GM23338 (cell line): Measurements from ENCODE around the gene COL2A1. TPM values are rescaled to one million over a fixed set of nuclear protein-coding genes. Genes with fewer than 3 reads are reported as not detected.

ENCODE experiments used
- ATAC-seq: fragments of 200-7000 bp; cut with Tn5 transposase; 3 replicates; pipeline ENCODE4 v1.9.1; 2020
- DNase-seq: peaks from one replicate; pipeline ENCODE4 v3.0.0-alpha.2; 2015; ENCODE audit warnings: low spot score
- H2AFZ ChIP-seq: fragments of 200-600 bp; sonication (generic); 2 replicates; pipeline ENCODE4 v1.8.0; 2016; ENCODE audit warnings: antibody characterized with exemption, mild to moderate bottlenecking, moderate library complexity
- H3F3A ChIP-seq: fragments of 200-600 bp; sonication (generic); replicated peaks from 2 replicates; pipeline ENCODE4 v1.8.0; 2017; ENCODE audit warnings: antibody characterized with exemption, mixed run types, low read depth
- H3K27ac ChIP-seq: fragments of 200-600 bp; sonication (generic); 2 replicates; pipeline ENCODE4 v1.6.1; 2016; ENCODE audit warnings: low read depth
- H3K27me3 ChIP-seq: fragments of 200-600 bp; sonication (generic); 2 replicates; pipeline ENCODE4 v1.8.0; 2016; ENCODE audit warnings: mild to moderate bottlenecking, mixed run types, moderate library complexity; ENCODE audit not compliant: insufficient read depth
- H3K36me3 ChIP-seq: fragments of 200-600 bp; sonication (generic); 2 replicates; pipeline ENCODE4 v1.8.0; 2016; ENCODE audit warnings: mild to moderate bottlenecking; ENCODE audit not compliant: insufficient read depth
- H3K4me1 ChIP-seq: fragments of 200-600 bp; sonication (generic); 2 replicates; pipeline ENCODE4 v1.8.0; 2016; ENCODE audit warnings: mild to moderate bottlenecking, moderate library complexity; ENCODE audit not compliant: insufficient read depth
- H3K4me2 ChIP-seq: fragments of 200-600 bp; sonication (generic); 2 replicates; pipeline ENCODE4 v1.7.1; 2017; ENCODE audit warnings: mixed run types
- H3K4me3 ChIP-seq: fragments of 200-600 bp; sonication (generic); 2 replicates; pipeline ENCODE4 v1.6.1; 2016; ENCODE audit warnings: mixed run types
- H3K79me2 ChIP-seq: fragments of 200-600 bp; sonication (generic); replicated peaks from 2 replicates; pipeline ENCODE4 v1.8.0; 2017; ENCODE audit warnings: mild to moderate bottlenecking; ENCODE audit not compliant: insufficient read depth
- H3K9me2 ChIP-seq: fragments of 200-600 bp; sonication (generic); 2 replicates; pipeline ENCODE4 v1.8.0; 2017; ENCODE audit not compliant: insufficient read depth
- H4K20me1 ChIP-seq: fragments of 200-600 bp; sonication (generic); replicated peaks from 2 replicates; pipeline ENCODE4 v1.8.0; 2017; ENCODE audit warnings: mild to moderate bottlenecking; ENCODE audit not compliant: insufficient read depth
- H3K27ac Mint-ChIP-seq: 2 replicates; pipeline ENCODE4 v1.8.0; 2020; ENCODE audit warnings: inconsistent platforms, mild to moderate bottlenecking, moderate library complexity, mixed read lengths
- H3K27me3 Mint-ChIP-seq: 3 replicates; pipeline ENCODE4 v1.8.0; 2022; ENCODE audit warnings: low read depth, mild to moderate bottlenecking, moderate library complexity, mixed read lengths, inconsistent platforms; ENCODE audit not compliant: insufficient read depth, poor library complexity
- H3K36me3 Mint-ChIP-seq: 3 replicates; pipeline ENCODE4 v1.8.0; 2021; ENCODE audit warnings: low read depth, mild to moderate bottlenecking, inconsistent platforms, moderate library complexity, mixed read lengths
- H3K4me1 Mint-ChIP-seq: 3 replicates; pipeline ENCODE4 v1.8.0; 2020; ENCODE audit warnings: mild to moderate bottlenecking, inconsistent platforms, mixed read lengths
- H3K4me3 Mint-ChIP-seq: 3 replicates; pipeline ENCODE4 v1.8.0; 2021; ENCODE audit warnings: moderate library complexity, mild to moderate bottlenecking, inconsistent platforms, mixed read lengths
- H3K9me3 Mint-ChIP-seq: 3 replicates; pipeline ENCODE4 v1.8.0; 2020; ENCODE audit warnings: moderate library complexity, mild to moderate bottlenecking, inconsistent platforms, mixed read lengths
- CTCF ChIP-seq, 2 experiments: fragments of 200-600 bp in 1 of 2; sonication (generic) in 1 of 2; conservative IDR thresholded peaks; 2 replicates each; pipeline versions ENCODE4 v1.5.1 to v1.6.1; 2016 to 2017; ENCODE audit warnings: antibody characterized with exemption in 2 of 2, low read depth in 2 of 2, mild to moderate bottlenecking in 2 of 2, moderate library complexity in 1 of 2
- ETS1 ChIP-seq: IDR thresholded peaks from 2 replicates; pipeline ENCODE4 v1.6.1; 2016; ENCODE audit warnings: antibody characterized with exemption
- EZH2 ChIP-seq: fragments of 200-600 bp; sonication (generic); IDR thresholded peaks from one replicate; pipeline ENCODE4 v1.8.0; 2017; ENCODE audit warnings: antibody characterized with exemption, mild to moderate bottlenecking, low read depth; ENCODE audit not compliant: unreplicated experiment
- EZH2phosphoT487 ChIP-seq: fragments of 200-600 bp; sonication (generic); IDR thresholded peaks from one replicate; pipeline ENCODE4 v1.8.1; 2018; ENCODE audit warnings: antibody characterized with exemption; ENCODE audit not compliant: unreplicated experiment
- POLR2AphosphoS5 ChIP-seq: IDR thresholded peaks from 2 replicates; pipeline ENCODE4 v1.6.1; 2016; ENCODE audit warnings: antibody characterized with exemption, low read depth
- REST ChIP-seq: IDR thresholded peaks from one replicate; pipeline ENCODE4 v1.6.1; 2018; ENCODE audit warnings: antibody characterized with exemption; ENCODE audit not compliant: unreplicated experiment
- STAT1 ChIP-seq: IDR thresholded peaks from one replicate; pipeline ENCODE4 v1.6.1; 2016; ENCODE audit warnings: antibody characterized with exemption; ENCODE audit not compliant: unreplicated experiment
- polyA plus RNA-seq: library from polyadenylated mRNA; unstranded; fragments of >200 nt; fragmentation: Nextera tagmentation; extraction: Ambion mirVana; gene quantifications from 2 replicates; pipeline ENCODE4 v1.2.1, GENCODE V29; 2016
- total RNA-seq: library from RNA; depleted of rRNA; stranded (reverse); fragments of >200 nt; shearing (Covaris generic); gene quantifications from 2 replicates; pipeline ENCODE4 v1.2.3, GENCODE V29; 2014

The COL2A1 gene
- total and polyA plus RNA-seq, 2 experiments from 2014 or later = 7.0 to 24.6 TPM

GRCh38 chr12:47977772-47978597 is 26.3 kb downstream of the COL2A1 start:
- no peaks in the 10 kb centered on the region for H3F3A ChIP-seq
- Mint-ChIP-seq H3K9me3 (no peaks in the 10 kb centered on the region), H3K27ac (no peak overlapping the region), H3K27me3 (peaks cover 24% of the 10 kb centered on the region), H3K36me3 (no peaks in the 10 kb centered on the region), H3K4me1 (0 out of 3 replicates have a peak, but pooled peaks cover 6% of the 10 kb centered on the region), H3K4me3 (no peak overlapping the region)
- DNase-seq = no peak
- H2AFZ ChIP-seq = no peak overlapping the region
- H3K36me3 ChIP-seq = no peaks in the 10 kb centered on the region
- TF ChIP-seq CTCF (conservative IDR thresholded peaks at IDR 0.05; ENCODE audit: low read depth in 2 of 2) (no peak), ETS1 (no peak), STAT1 (no peak), EZH2 (no peak), REST (no peak)
- no peak overlapping the region for H3K4me3 ChIP-seq
- no peaks in the 10 kb centered on the region for H3K4me1 ChIP-seq
- no peaks in the 10 kb centered on the region for H3K27me3 ChIP-seq
- H4K20me1 ChIP-seq = no peaks in the 10 kb centered on the region
- H3K4me2 ChIP-seq = no peak overlapping the region
- no peak for ATAC-seq
- no peaks in the 10 kb centered on the region for H3K79me2 ChIP-seq
- no peak overlapping the region for H3K27ac ChIP-seq
- H3K9me2 ChIP-seq = no peaks in the 10 kb centered on the region

- Histone ChIP-seq H3K4me3 (no peak overlapping the region), H3K36me3 (no peaks in the 10 kb centered on the region), H2AFZ (no peak overlapping the region), H3F3A (no peaks in the 10 kb centered on the region), H3K79me2 (no peaks in the 10 kb centered on the region), H3K27me3 (no peaks in the 10 kb centered on the region), H3K27ac (no peak overlapping the region), H3K4me1 (no peaks in the 10 kb centered on the region), H3K9me2 (no peaks in the 10 kb centered on the region), H4K20me1 (no peaks in the 10 kb centered on the region), H3K4me2 (no peak overlapping the region)
- 0 out of 3 replicates have a peak, but pooled peaks cover 6% of the 10 kb centered on the region for H3K4me1 Mint-ChIP-seq
- TF ChIP-seq POLR2AphosphoS5 (no peak), EZH2phosphoT487 (no peak), REST (no peak)
- no peak overlapping the region for H3K27ac Mint-ChIP-seq
- no peak for ATAC-seq
- H3K9me3 Mint-ChIP-seq = no peaks in the 10 kb centered on the region
- no peaks in the 10 kb centered on the region for H3K36me3 Mint-ChIP-seq
- H3K4me3 Mint-ChIP-seq = no peak overlapping the region
- H3K27me3 Mint-ChIP-seq = peaks cover 22% of the 10 kb centered on the region
- DNase-seq = no peak
Measured at GRCh38 chr12:47977046-47977771, 27.1 kb downstream of the COL2A1 start.
